Measurements from ENCODE around the gene SLC13A5. TPM values are rescaled to one million over a fixed set of nuclear protein-coding genes. Genes with fewer than 3 reads are reported as not detected.

SLC13A5 gene
- total RNA-seq, 1 donor from 2014 or later: not detected

GRCh38 chr17:6753546-6753945 lies 40.4 kb upstream of the SLC13A5 start:
- peak overlapping the region; percentile 57 for H3K4me3 Mint-ChIP-seq

GRCh38 chr17:6753006-6753445 lies 39.9 kb upstream of the SLC13A5 start:
- peak; percentile 57 for DNase-seq (ENCODE audit: low spot score)
- peak overlapping the region; percentile 97 for H3K27ac Mint-ChIP-seq

More at GRCh38 chr17:6753546-6753945, 40.4 kb upstream of the SLC13A5 start:
- H3K9ac ChIP-seq: no peak overlapping the region
- H3K4me3 ChIP-seq: no peak overlapping the region
- peak overlapping the region; percentile 17 for H2AFZ ChIP-seq (replicated peaks)
- H3K9me3 Mint-ChIP-seq: no peaks in the 10 kb centered on the region
- peaks cover 20% of the 10 kb centered on the region for H3K4me1 ChIP-seq
- H3K36me3 ChIP-seq: no peaks in the 10 kb centered on the region
- H3K79me2 ChIP-seq (ENCODE audit: low read depth): no peaks in the 10 kb centered on the region
- peaks cover 8% of the 10 kb centered on the region for H3F3A ChIP-seq (ENCODE audit: low read depth)
- H3K9me3 ChIP-seq (ENCODE audit: low read depth): no peaks in the 10 kb centered on the region
- TF ChIP-seq EZH2 (IDR thresholded peaks at IDR 0.05) (no peak), EZH2phosphoT487 (IDR thresholded peaks at IDR 0.05) (no peak)
- TF ChIP-seq, protein P1, sequence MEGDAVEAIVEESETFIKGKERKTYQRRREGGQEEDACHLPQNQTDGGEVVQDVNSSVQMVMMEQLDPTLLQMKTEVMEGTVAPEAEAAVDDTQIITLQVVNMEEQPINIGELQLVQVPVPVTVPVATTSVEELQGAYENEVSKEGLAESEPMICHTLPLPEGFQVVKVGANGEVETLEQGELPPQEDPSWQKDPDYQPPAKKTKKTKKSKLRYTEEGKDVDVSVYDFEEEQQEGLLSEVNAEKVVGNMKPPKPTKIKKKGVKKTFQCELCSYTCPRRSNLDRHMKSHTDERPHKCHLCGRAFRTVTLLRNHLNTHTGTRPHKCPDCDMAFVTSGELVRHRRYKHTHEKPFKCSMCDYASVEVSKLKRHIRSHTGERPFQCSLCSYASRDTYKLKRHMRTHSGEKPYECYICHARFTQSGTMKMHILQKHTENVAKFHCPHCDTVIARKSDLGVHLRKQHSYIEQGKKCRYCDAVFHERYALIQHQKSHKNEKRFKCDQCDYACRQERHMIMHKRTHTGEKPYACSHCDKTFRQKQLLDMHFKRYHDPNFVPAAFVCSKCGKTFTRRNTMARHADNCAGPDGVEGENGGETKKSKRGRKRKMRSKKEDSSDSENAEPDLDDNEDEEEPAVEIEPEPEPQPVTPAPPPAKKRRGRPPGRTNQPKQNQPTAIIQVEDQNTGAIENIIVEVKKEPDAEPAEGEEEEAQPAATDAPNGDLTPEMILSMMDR (IDR thresholded peaks at IDR 0.05): no peak
- H3K27me3 ChIP-seq: no peaks in the 10 kb centered on the region
- no peaks in the 10 kb centered on the region for H3K36me3 Mint-ChIP-seq
- peak; percentile 61 for DNase-seq (ENCODE audit: low spot score)
- H3K4me1 Mint-ChIP-seq: peaks cover 27% of the 10 kb centered on the region
- peaks cover 8% of the 10 kb centered on the region for H3K27me3 Mint-ChIP-seq (ENCODE audit: insufficient read depth, low read depth)
- no peaks in the 10 kb centered on the region for H4K20me1 ChIP-seq (ENCODE audit: low read depth)
- peak overlapping the region; percentile 89 for H3K27ac Mint-ChIP-seq
- H3K27ac ChIP-seq: no peak overlapping the region
- H3K4me2 ChIP-seq: no peak overlapping the region

GRCh38 chr17:6752068-6752909 lies 39.1 kb upstream of the SLC13A5 start:
- TF ChIP-seq, protein P1 (IDR thresholded peaks at IDR 0.05): no peak
- TF ChIP-seq EZH2 (IDR thresholded peaks at IDR 0.05) (no peak), EZH2phosphoT487 (IDR thresholded peaks at IDR 0.05) (no peak)
- no peak overlapping the region for H3K4me3 Mint-ChIP-seq
- H3K4me1 Mint-ChIP-seq: peaks cover 27% of the 10 kb centered on the region
- Histone ChIP-seq H2AFZ (replicated peaks) (peak overlapping the region; percentile 38), H3F3A (ENCODE audit: low read depth) (peaks cover 8% of the 10 kb centered on the region), H3K9ac (no peak overlapping the region), H3K79me2 (ENCODE audit: low read depth) (no peaks in the 10 kb centered on the region), H3K4me1 (peaks cover 20% of the 10 kb centered on the region), H3K27me3 (no peaks in the 10 kb centered on the region), H3K4me2 (no peak overlapping the region), H3K4me3 (no peak overlapping the region), H4K20me1 (ENCODE audit: low read depth) (no peaks in the 10 kb centered on the region), H3K36me3 (no peaks in the 10 kb centered on the region), H3K9me3 (ENCODE audit: low read depth) (no peaks in the 10 kb centered on the region), H3K27ac (no peak overlapping the region)
- no peaks in the 10 kb centered on the region for H3K9me3 Mint-ChIP-seq
- no peaks in the 10 kb centered on the region for H3K36me3 Mint-ChIP-seq
- H3K27me3 Mint-ChIP-seq (ENCODE audit: insufficient read depth, low read depth): peaks cover 8% of the 10 kb centered on the region
- H3K27ac Mint-ChIP-seq: peak overlapping the region; percentile 97
- no peak for DNase-seq (ENCODE audit: low spot score)

More at GRCh38 chr17:6753006-6753445, 39.9 kb upstream of the SLC13A5 start:
- peaks cover 8% of the 10 kb centered on the region for H3K27me3 Mint-ChIP-seq (ENCODE audit: insufficient read depth, low read depth)
- Histone ChIP-seq H3K36me3 (no peaks in the 10 kb centered on the region), H3K9ac (no peak overlapping the region), H3K9me3 (ENCODE audit: low read depth) (no peaks in the 10 kb centered on the region), H3K79me2 (ENCODE audit: low read depth) (no peaks in the 10 kb centered on the region), H2AFZ (replicated peaks) (peak overlapping the region; percentile 38), H3K4me2 (no peak overlapping the region), H4K20me1 (ENCODE audit: low read depth) (no peaks in the 10 kb centered on the region), H3K27me3 (no peaks in the 10 kb centered on the region), H3K4me3 (no peak overlapping the region), H3K27ac (no peak overlapping the region), H3F3A (ENCODE audit: low read depth) (peaks cover 8% of the 10 kb centered on the region), H3K4me1 (peaks cover 20% of the 10 kb centered on the region)
- H3K4me3 Mint-ChIP-seq: peak overlapping the region; percentile 50
- H3K9me3 Mint-ChIP-seq: no peaks in the 10 kb centered on the region
- TF ChIP-seq, protein P1 (IDR thresholded peaks at IDR 0.05): no peak
- no peak for TF ChIP-seq EZH2 (IDR thresholded peaks at IDR 0.05)
- no peak for TF ChIP-seq EZH2phosphoT487 (IDR thresholded peaks at IDR 0.05)
- no peaks in the 10 kb centered on the region for H3K36me3 Mint-ChIP-seq
- peaks cover 27% of the 10 kb centered on the region for H3K4me1 Mint-ChIP-seq
